SU-DHL-6 (cell line): Measurements from ENCODE around the gene LRP6.

Source experiments
- EZH2phosphoT487 ChIP-seq: fragments of 200-600 bp; sonication (generic), shearing (Covaris generic); conservative IDR thresholded peaks from 2 replicates; pipeline ENCODE4 v1.6.1; 2018; ENCODE audit warnings: mild to moderate bottlenecking, antibody characterized with exemption, low read length, moderate library complexity, mixed read lengths
- TF ChIP-seq, protein P1 (sequence below): fragments of 200-600 bp; sonication (generic); IDR thresholded peaks from one replicate; pipeline ENCODE4 v1.5.1; 2017; ENCODE audit warnings: antibody characterized with exemption, mild to moderate bottlenecking, low read length, moderate library complexity; ENCODE audit not compliant: insufficient read depth, poor library complexity, severe bottlenecking

DNA sequence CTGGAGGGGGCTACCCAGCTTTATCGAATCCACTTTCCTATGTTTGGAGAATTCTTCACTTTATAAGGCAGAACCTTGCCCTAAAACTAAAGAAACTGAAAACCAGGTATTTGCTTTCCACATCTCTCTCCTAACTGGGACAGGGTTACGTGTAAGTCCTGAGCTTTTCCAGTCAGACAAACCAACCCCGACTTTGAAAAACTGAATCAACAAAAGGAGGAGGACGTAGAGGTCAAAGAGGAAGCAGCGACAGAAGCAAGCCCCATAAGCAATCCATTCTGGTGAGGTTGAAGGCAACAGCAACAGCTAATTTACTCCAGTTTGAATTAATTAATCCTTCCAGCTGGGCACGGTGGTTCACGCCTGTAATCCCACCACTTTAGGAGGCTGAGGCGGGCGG is 47.2 kb downstream of the LRP6 start:
- TF ChIP-seq, protein P1, sequence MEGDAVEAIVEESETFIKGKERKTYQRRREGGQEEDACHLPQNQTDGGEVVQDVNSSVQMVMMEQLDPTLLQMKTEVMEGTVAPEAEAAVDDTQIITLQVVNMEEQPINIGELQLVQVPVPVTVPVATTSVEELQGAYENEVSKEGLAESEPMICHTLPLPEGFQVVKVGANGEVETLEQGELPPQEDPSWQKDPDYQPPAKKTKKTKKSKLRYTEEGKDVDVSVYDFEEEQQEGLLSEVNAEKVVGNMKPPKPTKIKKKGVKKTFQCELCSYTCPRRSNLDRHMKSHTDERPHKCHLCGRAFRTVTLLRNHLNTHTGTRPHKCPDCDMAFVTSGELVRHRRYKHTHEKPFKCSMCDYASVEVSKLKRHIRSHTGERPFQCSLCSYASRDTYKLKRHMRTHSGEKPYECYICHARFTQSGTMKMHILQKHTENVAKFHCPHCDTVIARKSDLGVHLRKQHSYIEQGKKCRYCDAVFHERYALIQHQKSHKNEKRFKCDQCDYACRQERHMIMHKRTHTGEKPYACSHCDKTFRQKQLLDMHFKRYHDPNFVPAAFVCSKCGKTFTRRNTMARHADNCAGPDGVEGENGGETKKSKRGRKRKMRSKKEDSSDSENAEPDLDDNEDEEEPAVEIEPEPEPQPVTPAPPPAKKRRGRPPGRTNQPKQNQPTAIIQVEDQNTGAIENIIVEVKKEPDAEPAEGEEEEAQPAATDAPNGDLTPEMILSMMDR, result no peak
- no peak for TF ChIP-seq EZH2phosphoT487
